ENCODE data around the gene KIF17. TPM values are rescaled to one million over a fixed set of nuclear protein-coding genes. Genes with fewer than 3 reads are reported as not detected.

Gene KIF17
- total RNA-seq, 1 donor from 2014 or later = 2.5 TPM

- Histone ChIP-seq H3K4me1 (no peaks in the 10 kb centered on the region), H3K27ac (no peak overlapping the region), H3K9me3 (no peaks in the 10 kb centered on the region), H3K27me3 (no peaks in the 10 kb centered on the region), H3K36me3 (no peaks in the 10 kb centered on the region), H3K4me3 (no peak overlapping the region)
- no peak for DNase-seq (ENCODE audit: extremely low spot score in 2 of 2)
- intact Hi-C loops (cut with DNase I) = no loop called here
- TF ChIP-seq CTCF (IDR thresholded peaks at IDR 0.05) = no peak
- no peak for TF ChIP-seq POLR2A (IDR thresholded peaks at IDR 0.05)
- TF ChIP-seq POLR2AphosphoS5 (IDR thresholded peaks at IDR 0.05; ENCODE audit: insufficient read depth in 1 of 2, low read depth in 1 of 2) = no peak
These were observed 97.8 kb downstream of the KIF17 start for GRCh38 chr1:20619999-20620398.

GRCh38 chr1:20618550-20618949 is 99.3 kb downstream of the KIF17 start:
- TF ChIP-seq CTCF (IDR thresholded peaks at IDR 0.05) (no peak), POLR2AphosphoS5 (IDR thresholded peaks at IDR 0.05; ENCODE audit: insufficient read depth in 1 of 2, low read depth in 1 of 2) (no peak)
- no peaks in the 10 kb centered on the region for H3K27me3 ChIP-seq
- DNase-seq (ENCODE audit: extremely low spot score in 2 of 2) = no peak
- intact Hi-C loops (cut with DNase I) = no loop called here
- H3K4me3 ChIP-seq = no peak overlapping the region
- H3K27ac ChIP-seq = no peak overlapping the region
- peaks cover 10% of the 10 kb centered on the region for H3K4me1 ChIP-seq
- no peaks in the 10 kb centered on the region for H3K9me3 ChIP-seq
- H3K36me3 ChIP-seq = no peaks in the 10 kb centered on the region

- Histone ChIP-seq H3K36me3 (no peaks in the 10 kb centered on the region), H3K4me1 (peaks cover 17% of the 10 kb centered on the region), H3K4me3 (no peak overlapping the region), H3K27ac (no peak overlapping the region), H3K27me3 (no peaks in the 10 kb centered on the region), H3K9me3 (no peaks in the 10 kb centered on the region)
- TF ChIP-seq POLR2AphosphoS5 (IDR thresholded peaks at IDR 0.05; ENCODE audit: insufficient read depth in 1 of 2, low read depth in 1 of 2) = no peak
- no peak for TF ChIP-seq CTCF (IDR thresholded peaks at IDR 0.05)
- no peak for TF ChIP-seq POLR2A (IDR thresholded peaks at IDR 0.05)
- intact Hi-C loops (cut with DNase I) = no loop called here
- no peak for DNase-seq (ENCODE audit: extremely low spot score in 2 of 2)
These were observed 100.8 kb downstream of the KIF17 start for GRCh38 chr1:20616847-20617487.

GRCh38 chr1:20615946-20616846 is 101.6 kb downstream of the KIF17 start:
- H3K4me1 ChIP-seq = peaks cover 17% of the 10 kb centered on the region
- H3K4me3 ChIP-seq = no peak overlapping the region
- no peaks in the 10 kb centered on the region for H3K9me3 ChIP-seq
- DNase-seq (ENCODE audit: extremely low spot score in 2 of 2) = no peak
- no peaks in the 10 kb centered on the region for H3K27me3 ChIP-seq
- no peak overlapping the region for H3K27ac ChIP-seq
- intact Hi-C loops (cut with DNase I) = no loop called here
- TF ChIP-seq CTCF (IDR thresholded peaks at IDR 0.05) = no peak
- TF ChIP-seq POLR2AphosphoS5 (IDR thresholded peaks at IDR 0.05; ENCODE audit: insufficient read depth in 1 of 2, low read depth in 1 of 2) = no peak
- no peak for TF ChIP-seq POLR2A (IDR thresholded peaks at IDR 0.05)
- no peaks in the 10 kb centered on the region for H3K36me3 ChIP-seq

- TF ChIP-seq POLR2A (IDR thresholded peaks at IDR 0.05) (no peak), CTCF (IDR thresholded peaks at IDR 0.05) (no peak), POLR2AphosphoS5 (IDR thresholded peaks at IDR 0.05; ENCODE audit: insufficient read depth in 1 of 2, low read depth in 1 of 2) (no peak)
- H3K27me3 ChIP-seq = no peaks in the 10 kb centered on the region
- no peaks in the 10 kb centered on the region for H3K9me3 ChIP-seq
- peaks cover 17% of the 10 kb centered on the region for H3K4me1 ChIP-seq
- intact Hi-C loops (cut with DNase I) = no loop called here
- DNase-seq (ENCODE audit: extremely low spot score in 2 of 2) = no peak
- H3K27ac ChIP-seq = peak overlapping the region; percentile 23
- H3K4me3 ChIP-seq = no peak overlapping the region
- no peaks in the 10 kb centered on the region for H3K36me3 ChIP-seq
These were observed 103.7 kb downstream of the KIF17 start for GRCh38 chr1:20614131-20614579.
